Activated naive CD4-positive, alpha-beta T cell treated with Interleukin-2 at 50 U/mL for 16 hours (primary cell): Measurements from ENCODE around the gene MAGI1.

ENCODE experiments used
- DNase-seq: peaks from one replicate; pipeline ENCODE4 v3.0.0-alpha.2; 2020

MAGI1 gene

GRCh38 chr3:65497846-65498245, 540.9 kb downstream of the MAGI1 start:
- no peak for DNase-seq

GRCh38 chr3:65497236-65497635, 541.5 kb downstream of the MAGI1 start:
- DNase-seq: no peak

- no peak for DNase-seq
Measured at GRCh38 chr3:65493938-65494337, 544.8 kb downstream of the MAGI1 start.

- DNase-seq: no peak
Measured at GRCh38 chr3:65493371-65493882, 545.3 kb downstream of the MAGI1 start.

GRCh38 chr3:65492249-65492648, 546.5 kb downstream of the MAGI1 start:
- no peak for DNase-seq

GRCh38 chr3:65490114-65490513, 548.6 kb downstream of the MAGI1 start:
- DNase-seq: no peak

GRCh38 chr3:65489253-65489652, 549.5 kb downstream of the MAGI1 start:
- DNase-seq: no peak

- DNase-seq: no peak
Measured at GRCh38 chr3:65485826-65486469, 552.8 kb downstream of the MAGI1 start.

- no peak for DNase-seq
Measured at GRCh38 chr3:65484964-65485363, 553.8 kb downstream of the MAGI1 start.

GRCh38 chr3:65483480-65483879, 555.2 kb downstream of the MAGI1 start:
- no peak for DNase-seq

- no peak for DNase-seq
Measured at GRCh38 chr3:65483011-65483410, 555.7 kb downstream of the MAGI1 start.

GRCh38 chr3:65481085-65481484, 557.6 kb downstream of the MAGI1 start:
- DNase-seq: no peak

- no peak for DNase-seq
Measured at GRCh38 chr3:65479990-65480389, 558.7 kb downstream of the MAGI1 start.

GRCh38 chr3:65478551-65479500, 559.9 kb downstream of the MAGI1 start:
- DNase-seq: no peak

- no peak for DNase-seq
Measured at GRCh38 chr3:65473736-65474135, 565.0 kb downstream of the MAGI1 start.

- DNase-seq: no peak
Measured at GRCh38 chr3:65472501-65472900, 566.2 kb downstream of the MAGI1 start.

- DNase-seq: no peak
Measured at GRCh38 chr3:65466300-65466988, 572.3 kb downstream of the MAGI1 start.

- DNase-seq: no peak
Measured at GRCh38 chr3:65449841-65450428, 588.8 kb downstream of the MAGI1 start.

- no peak for DNase-seq
Measured at GRCh38 chr3:65448120-65448519, 590.6 kb downstream of the MAGI1 start.

GRCh38 chr3:65445573-65446169, 593.0 kb downstream of the MAGI1 start:
- no peak for DNase-seq

- no peak for DNase-seq
Measured at GRCh38 chr3:65444447-65444815, 594.3 kb downstream of the MAGI1 start.

- no peak for DNase-seq
Measured at GRCh38 chr3:65443739-65444446, 594.8 kb downstream of the MAGI1 start.
